RWPE2 (cell line): ENCODE results near the gene FOSB.

Experiments used
- ATAC-seq: fragments of 200-7000 bp; cut with Tn5 transposase; 3 replicates; pipeline ENCODE4 v1.9.1; 2021; ENCODE audit warnings: low read depth
- DNase-seq: peaks from one replicate; pipeline ENCODE4 v3.0.0-alpha.2; 2020; ENCODE audit warnings: low spot score
- H3K27ac ChIP-seq: fragments of 450-650 bp; 2 replicates; pipeline ENCODE4 v1.5.1; 2017; ENCODE audit warnings: mild to moderate bottlenecking; ENCODE audit not compliant: poor library complexity, severe bottlenecking
- H3K27me3 ChIP-seq: fragments of 250-450 bp; sonication (Bioruptor Pico); 2 replicates; pipeline ENCODE4 v1.5.1; 2021; ENCODE audit warnings: mild to moderate bottlenecking, moderate library complexity; ENCODE audit not compliant: insufficient read depth, poor library complexity, severe bottlenecking
- H3K36me3 ChIP-seq: fragments of 250-450 bp; sonication (Bioruptor Pico); 2 replicates; pipeline ENCODE4 v1.5.1; 2020; ENCODE audit warnings: low read depth, mild to moderate bottlenecking, moderate library complexity
- H3K4me1 ChIP-seq: fragments of 250-450 bp; sonication (Bioruptor Pico); 2 replicates; pipeline ENCODE4 v1.5.1; 2021; ENCODE audit warnings: mild to moderate bottlenecking, moderate library complexity; ENCODE audit not compliant: insufficient read depth, poor library complexity, severe bottlenecking
- H3K4me3 ChIP-seq: fragments of 250-450 bp; sonication (Bioruptor Pico); 2 replicates; pipeline ENCODE4 v1.5.1; 2021; ENCODE audit warnings: mild to moderate bottlenecking, moderate library complexity; ENCODE audit not compliant: severe bottlenecking
- H3K9me3 ChIP-seq: fragments of 250-450 bp; sonication (Bioruptor Pico); 2 replicates; pipeline ENCODE4 v1.5.1; 2021; ENCODE audit warnings: mild to moderate bottlenecking, moderate library complexity; ENCODE audit not compliant: severe bottlenecking
- TF ChIP-seq, protein P1 (sequence below): fragments of 450-650 bp; IDR thresholded peaks from one replicate; pipeline ENCODE4 v1.5.1; 2017; ENCODE audit warnings: mild to moderate bottlenecking, moderate library complexity; ENCODE audit not compliant: poor library complexity, severe bottlenecking

The FOSB gene

DNA sequence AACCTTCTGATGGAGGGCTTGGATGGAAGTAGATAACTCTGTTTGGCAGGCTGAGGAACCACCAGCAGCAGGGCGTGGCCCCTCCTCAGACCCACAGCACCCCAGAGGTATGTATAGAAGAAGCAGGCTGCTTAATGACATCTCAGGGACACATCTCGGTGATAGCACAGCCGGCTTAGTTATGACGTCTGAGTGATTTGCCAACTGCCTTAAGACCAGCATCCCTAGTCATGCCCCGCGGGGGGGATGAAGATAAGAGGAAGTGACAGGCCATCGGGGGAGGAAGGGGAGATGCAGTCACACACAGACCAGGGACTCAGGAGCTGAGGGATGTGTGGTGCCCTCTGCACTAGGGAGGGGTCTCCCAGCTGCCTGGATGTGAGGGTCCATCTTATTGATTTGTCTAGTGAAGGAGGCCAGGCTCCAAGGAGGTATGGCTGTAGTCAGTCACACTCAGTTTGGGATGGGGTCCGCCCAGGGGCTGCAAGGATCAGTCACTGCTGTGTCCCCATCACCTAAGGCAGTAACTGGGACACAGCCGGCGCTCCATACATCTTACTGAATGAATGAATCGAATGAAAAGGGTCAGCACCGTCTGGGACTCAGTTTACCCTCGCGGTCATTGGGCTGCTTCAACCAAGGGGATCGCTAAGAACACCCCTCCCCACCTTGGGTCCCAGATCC is 24.9 kb upstream of the FOSB start:
- TF ChIP-seq, protein P1, sequence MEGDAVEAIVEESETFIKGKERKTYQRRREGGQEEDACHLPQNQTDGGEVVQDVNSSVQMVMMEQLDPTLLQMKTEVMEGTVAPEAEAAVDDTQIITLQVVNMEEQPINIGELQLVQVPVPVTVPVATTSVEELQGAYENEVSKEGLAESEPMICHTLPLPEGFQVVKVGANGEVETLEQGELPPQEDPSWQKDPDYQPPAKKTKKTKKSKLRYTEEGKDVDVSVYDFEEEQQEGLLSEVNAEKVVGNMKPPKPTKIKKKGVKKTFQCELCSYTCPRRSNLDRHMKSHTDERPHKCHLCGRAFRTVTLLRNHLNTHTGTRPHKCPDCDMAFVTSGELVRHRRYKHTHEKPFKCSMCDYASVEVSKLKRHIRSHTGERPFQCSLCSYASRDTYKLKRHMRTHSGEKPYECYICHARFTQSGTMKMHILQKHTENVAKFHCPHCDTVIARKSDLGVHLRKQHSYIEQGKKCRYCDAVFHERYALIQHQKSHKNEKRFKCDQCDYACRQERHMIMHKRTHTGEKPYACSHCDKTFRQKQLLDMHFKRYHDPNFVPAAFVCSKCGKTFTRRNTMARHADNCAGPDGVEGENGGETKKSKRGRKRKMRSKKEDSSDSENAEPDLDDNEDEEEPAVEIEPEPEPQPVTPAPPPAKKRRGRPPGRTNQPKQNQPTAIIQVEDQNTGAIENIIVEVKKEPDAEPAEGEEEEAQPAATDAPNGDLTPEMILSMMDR = no peak
- no peak for ATAC-seq
- no peak for DNase-seq
- Histone ChIP-seq H3K36me3 (no peaks in the 10 kb centered on the region), H3K9me3 (no peaks in the 10 kb centered on the region), H3K4me1 (peaks cover 32% of the 10 kb centered on the region), H3K27ac (peak overlapping the region; percentile 90), H3K27me3 (no peaks in the 10 kb centered on the region), H3K4me3 (peak overlapping the region; percentile 20)

DNA sequence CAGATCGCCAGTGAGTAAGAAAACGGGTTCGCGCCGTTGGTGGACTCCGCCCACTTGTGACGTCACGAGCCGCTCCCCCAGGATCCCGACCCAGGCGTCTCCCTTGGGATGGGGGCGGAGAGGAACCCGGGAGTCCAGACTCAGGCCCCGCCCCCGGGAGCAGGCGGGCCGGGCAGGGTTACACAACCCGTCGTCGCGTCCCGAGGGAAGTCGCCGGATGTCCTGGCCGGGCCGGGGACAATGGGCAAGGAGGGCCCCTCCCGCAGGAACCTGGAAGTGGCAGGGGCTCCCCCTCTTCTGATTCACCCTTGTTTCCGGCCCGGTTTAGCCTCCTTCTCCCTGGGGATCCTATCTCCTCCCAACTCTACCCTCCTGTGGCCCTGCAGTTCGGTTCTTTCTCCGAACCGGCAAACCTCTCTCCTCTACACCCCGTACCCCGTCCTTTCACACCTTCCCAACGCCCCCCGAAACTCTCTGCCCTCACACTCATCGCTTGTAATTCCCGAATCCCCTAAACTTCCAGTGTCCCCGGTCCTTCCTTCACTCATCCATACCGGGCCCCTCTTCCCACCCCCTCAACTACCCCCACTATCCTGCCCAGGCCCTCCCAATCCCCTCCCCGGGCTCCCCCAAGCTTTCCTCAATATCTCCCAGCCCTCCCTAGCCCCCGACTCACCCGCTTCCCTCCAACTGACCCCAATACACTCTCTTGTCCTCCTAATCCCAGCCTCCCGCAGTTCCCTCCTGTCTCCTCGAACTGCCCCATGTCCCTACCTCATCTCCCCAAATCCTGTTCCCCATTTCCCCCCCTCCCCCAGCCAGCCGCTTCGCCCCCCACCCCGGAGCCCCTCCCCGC is 24.1 kb upstream of the FOSB start:
- Histone ChIP-seq H3K27me3 (no peaks in the 10 kb centered on the region), H3K36me3 (no peaks in the 10 kb centered on the region), H3K4me1 (peaks cover 40% of the 10 kb centered on the region), H3K27ac (peak overlapping the region; percentile 90), H3K4me3 (peak overlapping the region; percentile 20), H3K9me3 (no peaks in the 10 kb centered on the region)
- DNase-seq (peak; percentile 98), ATAC-seq (peak; percentile 56)
- TF ChIP-seq, protein P1 = no peak

DNA sequence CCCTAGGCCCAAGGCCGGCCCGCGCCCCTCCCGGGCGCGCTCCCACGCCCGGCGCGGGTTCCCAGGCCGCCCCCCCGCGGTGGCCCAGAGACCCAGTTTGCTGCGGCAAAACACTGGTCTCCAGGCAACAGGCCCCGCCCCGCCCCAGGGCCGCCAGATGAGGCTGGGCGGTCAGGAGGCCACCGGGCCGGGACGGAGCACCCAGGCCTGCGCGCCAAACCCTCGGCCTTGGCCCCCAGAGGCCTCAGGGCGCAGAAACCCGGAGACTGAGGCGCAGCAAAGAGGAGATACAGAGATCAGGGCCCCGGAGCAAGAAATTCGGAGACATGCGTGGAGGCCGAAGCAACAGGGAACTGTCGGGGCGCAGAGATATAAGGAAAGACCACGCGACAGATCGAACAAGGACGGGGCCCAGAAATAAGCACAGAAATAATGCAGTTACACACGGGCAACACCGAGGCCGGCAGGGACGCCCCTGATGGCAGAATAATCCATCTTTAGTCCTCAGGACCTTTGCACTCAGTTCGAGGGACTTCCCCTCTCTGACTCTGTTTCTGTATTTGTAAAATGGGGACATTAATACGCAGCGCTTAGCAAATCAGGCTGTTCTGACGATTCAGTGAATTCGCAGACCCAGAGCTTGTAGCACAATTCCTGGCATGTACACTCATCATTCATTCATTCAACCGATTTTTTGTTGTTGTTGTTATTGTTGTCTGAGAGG is 23.3 kb upstream of the FOSB start:
- Histone ChIP-seq H3K36me3 (no peaks in the 10 kb centered on the region), H3K4me3 (no peak overlapping the region), H3K27me3 (no peaks in the 10 kb centered on the region), H3K4me1 (peaks cover 44% of the 10 kb centered on the region), H3K27ac (peak overlapping the region; percentile 90), H3K9me3 (no peaks in the 10 kb centered on the region)
- DNase-seq (peak; percentile 79), ATAC-seq (peak; percentile 20)
- TF ChIP-seq, protein P1 = peak; percentile 24

DNA sequence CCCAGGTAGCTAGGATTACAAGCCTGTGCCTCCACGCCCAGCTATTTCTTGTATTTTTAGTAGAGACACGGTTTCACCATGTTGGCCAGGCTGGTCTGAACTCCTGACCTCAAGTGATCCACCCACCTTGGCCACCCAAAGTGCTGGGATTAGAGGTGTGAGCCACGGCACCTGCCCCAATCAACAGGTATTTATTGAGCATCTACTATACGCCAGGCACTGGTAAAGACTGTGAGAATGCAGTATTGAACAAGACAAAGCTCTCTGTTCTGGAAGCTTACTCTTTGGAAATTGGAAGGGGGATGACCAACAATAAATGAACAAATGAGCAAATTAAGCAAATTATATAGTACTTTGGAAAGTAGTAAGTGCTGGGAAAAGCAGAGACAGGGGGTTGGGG is 22.7 kb upstream of the FOSB start:
- Histone ChIP-seq H3K4me1 (peaks cover 50% of the 10 kb centered on the region), H3K36me3 (no peaks in the 10 kb centered on the region), H3K27me3 (no peaks in the 10 kb centered on the region), H3K9me3 (no peaks in the 10 kb centered on the region), H3K4me3 (no peak overlapping the region), H3K27ac (peak overlapping the region; percentile 90)
- ATAC-seq = no peak
- no peak for DNase-seq
- TF ChIP-seq, protein P1 = no peak
